ENCODE measurements around the gene ASCL3.

ASCL3 gene

DNA sequence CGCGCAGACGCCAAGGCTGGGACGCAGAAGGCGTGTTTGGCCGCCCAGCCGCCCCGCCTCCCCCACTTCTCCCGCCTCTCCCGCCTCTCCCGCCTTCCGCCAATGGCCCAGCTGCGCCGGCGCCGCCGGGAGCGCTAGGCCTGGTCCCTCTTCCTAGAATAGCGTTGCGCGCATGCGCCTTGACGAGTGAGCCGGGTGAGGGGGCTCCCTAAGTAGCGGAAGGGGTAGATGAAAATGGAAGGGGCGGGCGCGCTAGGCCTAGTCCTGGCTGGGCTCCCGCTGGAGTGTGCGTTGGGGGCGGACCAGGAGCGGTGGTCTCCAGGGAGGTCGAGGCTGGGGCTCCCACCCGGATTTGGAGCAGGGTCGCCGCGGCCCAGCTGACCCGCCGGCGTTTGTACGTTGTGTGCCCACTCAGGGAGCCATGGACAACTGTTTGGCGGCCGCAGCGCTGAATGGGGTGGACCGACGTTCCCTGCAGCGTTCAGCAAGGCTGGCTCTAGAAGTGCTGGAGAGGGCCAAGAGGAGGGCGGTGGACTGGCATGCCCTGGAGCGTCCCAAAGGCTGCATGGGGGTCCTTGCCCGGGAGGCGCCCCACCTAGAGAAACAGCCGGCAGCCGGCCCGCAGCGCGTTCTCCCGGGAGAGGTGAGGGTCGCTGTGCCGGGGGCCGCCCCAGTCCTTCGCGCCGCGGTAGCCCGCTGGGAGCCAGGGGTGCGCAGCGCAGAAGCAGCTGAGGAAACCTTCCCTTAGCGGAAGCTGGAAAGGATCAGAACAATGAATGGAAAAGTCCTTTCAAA, 31.6 kb downstream of the ASCL3 start, which contains the start of gene AKIP1:
AKIP1 (plus strand) TSS at position 161 of the 795 bp plus-strand sequence; CDS start at position 422, 261 bp downstream.
- TF ChIP-seq, protein P1, sequence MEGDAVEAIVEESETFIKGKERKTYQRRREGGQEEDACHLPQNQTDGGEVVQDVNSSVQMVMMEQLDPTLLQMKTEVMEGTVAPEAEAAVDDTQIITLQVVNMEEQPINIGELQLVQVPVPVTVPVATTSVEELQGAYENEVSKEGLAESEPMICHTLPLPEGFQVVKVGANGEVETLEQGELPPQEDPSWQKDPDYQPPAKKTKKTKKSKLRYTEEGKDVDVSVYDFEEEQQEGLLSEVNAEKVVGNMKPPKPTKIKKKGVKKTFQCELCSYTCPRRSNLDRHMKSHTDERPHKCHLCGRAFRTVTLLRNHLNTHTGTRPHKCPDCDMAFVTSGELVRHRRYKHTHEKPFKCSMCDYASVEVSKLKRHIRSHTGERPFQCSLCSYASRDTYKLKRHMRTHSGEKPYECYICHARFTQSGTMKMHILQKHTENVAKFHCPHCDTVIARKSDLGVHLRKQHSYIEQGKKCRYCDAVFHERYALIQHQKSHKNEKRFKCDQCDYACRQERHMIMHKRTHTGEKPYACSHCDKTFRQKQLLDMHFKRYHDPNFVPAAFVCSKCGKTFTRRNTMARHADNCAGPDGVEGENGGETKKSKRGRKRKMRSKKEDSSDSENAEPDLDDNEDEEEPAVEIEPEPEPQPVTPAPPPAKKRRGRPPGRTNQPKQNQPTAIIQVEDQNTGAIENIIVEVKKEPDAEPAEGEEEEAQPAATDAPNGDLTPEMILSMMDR (IDR thresholded peaks at IDR 0.05; ENCODE audit: insufficient read depth, low read length, poor library complexity, severe bottlenecking), result no peak
- DNase-seq (ENCODE audit: extremely low read depth, insufficient read length), result peak; percentile 90
- Histone ChIP-seq H3K36me3 (ENCODE audit: control insufficient read depth, insufficient read depth, low read length) (no peaks in the 10 kb centered on the region), H3K27me3 (replicated peaks; ENCODE audit: control insufficient read depth, insufficient read depth, low read length) (no peaks in the 10 kb centered on the region), H3K4me3 (replicated peaks; ENCODE audit: low read depth, low read length) (peak within 1 kb of the TSS; percentile 77)

DNA sequence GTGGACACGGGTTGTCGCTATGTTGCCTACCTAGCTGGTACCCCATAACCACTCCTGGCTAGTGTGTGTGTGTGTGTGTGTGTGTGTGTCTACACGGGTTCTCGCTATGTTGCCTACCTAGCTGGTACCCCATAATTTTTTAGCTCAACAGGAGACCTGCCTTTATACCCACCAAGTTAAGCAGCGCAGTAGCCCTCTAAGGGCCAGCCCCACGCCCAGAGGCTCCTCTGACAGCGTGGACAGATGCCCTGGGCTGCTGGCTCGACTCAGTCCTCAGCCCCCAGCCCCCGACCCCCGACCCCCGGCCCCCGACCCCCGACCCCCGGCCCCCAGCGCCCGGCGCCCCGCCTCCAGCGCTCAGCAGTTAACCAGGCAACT, 32.2 kb downstream of the ASCL3 start:
- Histone ChIP-seq H3K4me3 (replicated peaks; ENCODE audit: low read depth, low read length) (peak overlapping the region; percentile 77), H3K36me3 (ENCODE audit: control insufficient read depth, insufficient read depth, low read length) (no peaks in the 10 kb centered on the region), H3K27me3 (replicated peaks; ENCODE audit: control insufficient read depth, insufficient read depth, low read length) (no peaks in the 10 kb centered on the region)
- DNase-seq (ENCODE audit: extremely low read depth, insufficient read length), result no peak
- TF ChIP-seq, protein P1 (IDR thresholded peaks at IDR 0.05; ENCODE audit: insufficient read depth, low read length, poor library complexity, severe bottlenecking), result no peak

DNA sequence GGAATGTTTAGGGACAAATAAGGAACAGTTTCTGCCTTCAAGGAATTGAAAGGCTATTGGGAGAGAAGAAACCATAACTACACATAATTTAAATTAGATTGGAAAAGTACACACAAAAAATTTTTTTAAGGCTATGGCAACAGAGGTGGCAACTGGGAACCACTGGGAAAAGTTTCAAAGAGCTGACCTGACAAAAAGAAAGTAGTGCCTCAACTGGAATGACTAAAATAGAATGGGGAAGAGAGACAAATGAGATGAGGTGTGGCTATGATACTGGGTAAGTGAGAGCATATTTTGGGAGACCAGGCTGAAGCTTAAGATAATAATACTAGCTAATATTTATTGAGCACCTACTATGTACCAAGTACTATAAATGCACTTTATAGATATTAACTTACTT, 34.7 kb downstream of the ASCL3 start:
- no peaks in the 10 kb centered on the region for H3K27me3 ChIP-seq (replicated peaks; ENCODE audit: control insufficient read depth, insufficient read depth, low read length)
- TF ChIP-seq, protein P1 (IDR thresholded peaks at IDR 0.05; ENCODE audit: insufficient read depth, low read length, poor library complexity, severe bottlenecking), result no peak
- no peak for DNase-seq (ENCODE audit: extremely low read depth, insufficient read length)

DNA sequence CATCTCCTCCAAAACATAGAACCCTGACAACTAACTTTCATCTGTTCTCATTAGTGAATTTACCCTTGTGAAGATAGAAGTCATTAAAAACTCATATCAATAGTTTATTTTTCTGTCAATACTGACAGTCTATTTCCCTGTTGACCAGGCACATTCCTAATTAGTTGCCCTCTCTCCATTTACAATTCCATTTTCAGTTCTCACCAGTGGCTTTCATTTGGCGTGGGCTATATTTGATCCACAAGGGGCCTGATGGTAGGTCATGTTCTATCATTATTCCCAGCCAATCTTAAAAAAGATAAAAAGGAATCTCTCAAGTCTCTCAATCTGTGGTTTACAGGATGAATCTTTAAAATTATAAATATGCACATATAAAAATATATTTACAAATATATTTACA, 35.7 kb downstream of the ASCL3 start:
- H3K27me3 ChIP-seq (replicated peaks; ENCODE audit: control insufficient read depth, insufficient read depth, low read length), result no peaks in the 10 kb centered on the region
- no peaks in the 10 kb centered on the region for H3K36me3 ChIP-seq (ENCODE audit: control insufficient read depth, insufficient read depth, low read length)
- no peak overlapping the region for H3K4me3 ChIP-seq (replicated peaks; ENCODE audit: low read depth, low read length)
- TF ChIP-seq, protein P1 (IDR thresholded peaks at IDR 0.05; ENCODE audit: insufficient read depth, low read length, poor library complexity, severe bottlenecking), result no peak
- no peak for DNase-seq (ENCODE audit: extremely low read depth, insufficient read length)

More for the DNA sequence above, 34.7 kb downstream of the ASCL3 start:
- no peak overlapping the region for H3K4me3 ChIP-seq (replicated peaks; ENCODE audit: low read depth, low read length)
- H3K36me3 ChIP-seq (ENCODE audit: control insufficient read depth, insufficient read depth, low read length), result no peaks in the 10 kb centered on the region

DNA sequence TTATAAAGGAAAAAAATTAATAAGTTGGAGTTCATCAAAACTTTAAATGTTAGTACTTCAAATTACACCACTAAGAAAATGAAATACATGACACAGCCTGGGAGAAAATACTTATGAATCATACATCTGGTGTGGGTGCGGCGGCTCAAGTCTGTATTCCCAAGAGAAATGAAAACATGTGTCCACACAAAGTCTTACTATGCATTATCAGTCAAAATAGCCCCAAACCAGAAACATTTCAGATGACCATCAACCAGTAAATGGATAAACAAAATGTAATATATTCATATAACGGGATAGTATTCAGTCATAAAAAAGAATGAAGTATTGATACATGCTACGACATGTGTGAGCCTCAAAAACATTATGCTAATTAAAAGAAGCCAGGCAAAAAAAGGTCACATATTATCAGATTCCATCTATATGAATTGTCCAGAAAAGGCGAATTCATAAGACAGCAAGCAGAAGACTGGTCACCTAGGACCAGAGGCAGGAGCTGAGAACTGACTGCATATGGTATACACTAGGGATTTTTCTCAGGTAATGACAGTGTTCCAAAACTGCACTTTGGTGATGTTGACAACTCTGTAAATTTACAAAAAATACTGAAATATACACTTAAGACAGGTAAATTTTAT, 37.2 kb downstream of the ASCL3 start:
- no peak for DNase-seq (ENCODE audit: extremely low read depth, insufficient read length)
- no peaks in the 10 kb centered on the region for H3K36me3 ChIP-seq (ENCODE audit: control insufficient read depth, insufficient read depth, low read length)
- TF ChIP-seq, protein P1 (IDR thresholded peaks at IDR 0.05; ENCODE audit: insufficient read depth, low read length, poor library complexity, severe bottlenecking), result no peak
- no peaks in the 10 kb centered on the region for H3K27me3 ChIP-seq (replicated peaks; ENCODE audit: control insufficient read depth, insufficient read depth, low read length)
- H3K4me3 ChIP-seq (replicated peaks; ENCODE audit: low read depth, low read length), result no peak overlapping the region
